GM13976 (cell line): ENCODE data around the gene NOS1AP.

Experiments
- DNase-seq: peaks from one replicate; pipeline ENCODE4 v3.0.0; 2012; ENCODE audit warnings: low spot score
- in situ Hi-C: fragments of 300-500 bp; cut with MboI; formaldehyde crosslinking; loops from one replicate; pipeline ENCODE4 v1.12.0; 2022; ENCODE audit warnings: low sequenced_read_pairs, mixed read lengths, inconsistent platforms; ENCODE audit not compliant: unreplicated experiment
- TF ChIP-seq, protein P1 (sequence below): IDR thresholded peaks from 2 replicates; pipeline ENCODE4 v1.5.1; 2012; ENCODE audit warnings: borderline replicate concordance, mild to moderate bottlenecking; ENCODE audit not compliant: insufficient read depth; ENCODE audit errors: extremely low read depth, missing control alignments, control extremely low read depth

The NOS1AP gene

DNA sequence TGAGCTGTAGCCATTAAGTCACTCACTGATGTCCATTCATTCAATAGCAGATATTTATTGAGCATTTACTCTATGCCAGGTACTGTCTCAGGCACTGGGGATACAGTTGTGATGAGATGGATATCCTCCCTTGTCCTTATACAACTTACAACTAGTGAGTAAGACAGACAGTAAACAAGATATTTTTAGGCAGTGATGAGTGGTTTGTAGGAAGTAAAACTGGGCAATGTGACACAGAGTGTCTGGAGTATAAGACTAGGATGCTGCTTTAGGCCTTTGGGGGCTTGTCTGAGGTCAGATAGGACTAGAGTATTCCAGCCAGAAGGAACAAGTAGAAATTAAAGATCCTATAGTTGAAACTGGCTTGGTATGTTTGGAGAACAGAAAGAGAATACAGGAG is 41.4 kb downstream of the NOS1AP start:
- in situ Hi-C loops, result no loop called here
- DNase-seq, result no peak
- TF ChIP-seq, protein P1, sequence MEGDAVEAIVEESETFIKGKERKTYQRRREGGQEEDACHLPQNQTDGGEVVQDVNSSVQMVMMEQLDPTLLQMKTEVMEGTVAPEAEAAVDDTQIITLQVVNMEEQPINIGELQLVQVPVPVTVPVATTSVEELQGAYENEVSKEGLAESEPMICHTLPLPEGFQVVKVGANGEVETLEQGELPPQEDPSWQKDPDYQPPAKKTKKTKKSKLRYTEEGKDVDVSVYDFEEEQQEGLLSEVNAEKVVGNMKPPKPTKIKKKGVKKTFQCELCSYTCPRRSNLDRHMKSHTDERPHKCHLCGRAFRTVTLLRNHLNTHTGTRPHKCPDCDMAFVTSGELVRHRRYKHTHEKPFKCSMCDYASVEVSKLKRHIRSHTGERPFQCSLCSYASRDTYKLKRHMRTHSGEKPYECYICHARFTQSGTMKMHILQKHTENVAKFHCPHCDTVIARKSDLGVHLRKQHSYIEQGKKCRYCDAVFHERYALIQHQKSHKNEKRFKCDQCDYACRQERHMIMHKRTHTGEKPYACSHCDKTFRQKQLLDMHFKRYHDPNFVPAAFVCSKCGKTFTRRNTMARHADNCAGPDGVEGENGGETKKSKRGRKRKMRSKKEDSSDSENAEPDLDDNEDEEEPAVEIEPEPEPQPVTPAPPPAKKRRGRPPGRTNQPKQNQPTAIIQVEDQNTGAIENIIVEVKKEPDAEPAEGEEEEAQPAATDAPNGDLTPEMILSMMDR, result no peak

DNA sequence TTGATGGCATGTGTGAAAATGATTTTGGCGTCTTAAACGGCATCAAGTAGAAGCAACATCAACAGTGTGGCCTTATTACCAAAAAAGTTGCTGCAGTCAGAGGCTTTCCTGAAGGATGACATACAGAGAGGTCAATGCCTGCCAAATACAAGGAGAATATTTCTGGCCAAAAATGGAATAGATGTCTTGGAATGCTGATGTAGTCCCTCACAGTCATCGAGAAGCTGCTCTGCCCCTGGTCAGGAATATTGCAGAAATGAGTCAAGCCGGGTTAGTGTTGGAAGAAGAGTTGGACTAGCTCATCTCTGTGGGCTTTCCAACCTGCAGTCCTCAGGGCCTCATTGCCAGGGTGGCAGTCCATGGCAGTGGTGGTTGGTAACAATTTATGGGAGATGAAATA is 42.1 kb downstream of the NOS1AP start:
- in situ Hi-C loops, result no loop called here

DNA sequence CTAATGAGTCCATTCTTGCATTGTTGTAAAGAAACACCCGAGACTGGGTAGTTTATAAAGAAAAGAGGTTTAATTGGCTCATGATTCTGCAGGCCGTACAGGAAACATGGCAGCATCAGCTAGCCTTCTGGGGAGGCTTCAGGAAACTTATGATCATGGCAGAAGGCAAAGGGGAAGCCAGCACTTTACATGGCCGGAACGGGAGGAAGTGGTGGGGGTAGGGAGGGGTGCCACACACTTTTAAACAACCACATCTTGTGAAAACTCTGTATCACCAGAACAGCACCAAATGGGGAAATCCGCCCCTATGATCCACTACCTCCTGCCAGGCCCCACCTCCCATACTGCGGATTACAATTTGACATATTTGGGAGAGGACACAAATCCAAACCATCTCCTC is 43.9 kb downstream of the NOS1AP start:
- no peak for DNase-seq
- in situ Hi-C loops, result no loop called here
- TF ChIP-seq, protein P1, result no peak

More for the DNA sequence above, 42.1 kb downstream of the NOS1AP start:
- no peak for DNase-seq
- TF ChIP-seq, protein P1, result no peak

DNA sequence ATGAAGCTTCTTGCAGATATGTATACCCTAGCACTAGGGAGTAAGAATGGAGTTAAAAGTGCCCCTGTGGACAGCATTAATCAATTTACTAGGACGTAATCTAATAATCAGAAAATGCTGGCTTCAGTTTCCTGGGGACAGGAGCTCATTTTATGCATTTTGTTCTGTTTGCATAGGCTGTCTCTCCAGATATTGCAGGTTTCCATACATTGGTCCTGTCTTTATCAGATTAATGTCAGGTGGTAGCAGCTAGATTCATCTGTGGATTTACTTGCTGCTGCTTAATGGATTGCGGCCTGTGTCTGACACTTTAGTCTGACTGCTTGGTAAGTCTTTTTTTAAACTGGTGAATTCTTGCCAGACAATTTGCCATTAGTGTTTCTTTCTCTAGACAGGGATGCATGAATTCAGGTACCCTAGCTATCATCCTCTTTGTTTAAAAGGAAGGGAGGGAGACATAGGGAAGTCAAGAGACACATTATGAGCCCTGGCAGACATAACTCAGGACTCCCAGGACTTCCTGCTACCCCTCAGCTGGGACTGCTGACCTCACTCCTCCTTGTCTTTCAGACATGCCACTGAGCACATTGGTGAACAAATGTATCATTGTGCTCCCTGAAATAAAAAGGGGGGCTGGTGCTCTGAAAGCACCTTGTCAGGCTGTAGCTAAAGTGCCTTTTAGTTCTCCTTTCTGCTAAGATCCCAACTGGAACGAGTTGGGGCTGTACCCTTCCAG is 47.7 kb downstream of the NOS1AP start:
- no peak for DNase-seq
- TF ChIP-seq, protein P1, result no peak
- in situ Hi-C loops, result no loop called here

DNA sequence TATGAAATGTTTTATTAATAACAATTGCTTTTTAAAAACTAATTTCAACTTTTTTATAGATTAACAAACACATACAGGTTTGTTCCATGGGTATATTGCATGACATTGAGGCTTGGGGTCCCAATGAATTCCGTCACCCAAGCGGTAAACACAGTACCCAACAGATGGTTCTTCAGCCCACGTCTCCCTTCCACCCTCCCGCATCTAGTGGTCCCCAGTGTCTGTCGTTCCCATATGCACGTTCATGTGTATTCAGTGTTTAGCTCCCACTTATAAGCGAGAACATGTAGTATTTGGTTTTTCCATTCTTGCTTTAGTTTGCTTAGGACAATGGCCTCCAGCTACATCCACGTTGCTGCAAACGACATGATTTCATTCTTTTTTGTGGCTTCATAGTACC is 48.6 kb downstream of the NOS1AP start:
- in situ Hi-C loops, result no loop called here
- TF ChIP-seq, protein P1, result no peak

DNA sequence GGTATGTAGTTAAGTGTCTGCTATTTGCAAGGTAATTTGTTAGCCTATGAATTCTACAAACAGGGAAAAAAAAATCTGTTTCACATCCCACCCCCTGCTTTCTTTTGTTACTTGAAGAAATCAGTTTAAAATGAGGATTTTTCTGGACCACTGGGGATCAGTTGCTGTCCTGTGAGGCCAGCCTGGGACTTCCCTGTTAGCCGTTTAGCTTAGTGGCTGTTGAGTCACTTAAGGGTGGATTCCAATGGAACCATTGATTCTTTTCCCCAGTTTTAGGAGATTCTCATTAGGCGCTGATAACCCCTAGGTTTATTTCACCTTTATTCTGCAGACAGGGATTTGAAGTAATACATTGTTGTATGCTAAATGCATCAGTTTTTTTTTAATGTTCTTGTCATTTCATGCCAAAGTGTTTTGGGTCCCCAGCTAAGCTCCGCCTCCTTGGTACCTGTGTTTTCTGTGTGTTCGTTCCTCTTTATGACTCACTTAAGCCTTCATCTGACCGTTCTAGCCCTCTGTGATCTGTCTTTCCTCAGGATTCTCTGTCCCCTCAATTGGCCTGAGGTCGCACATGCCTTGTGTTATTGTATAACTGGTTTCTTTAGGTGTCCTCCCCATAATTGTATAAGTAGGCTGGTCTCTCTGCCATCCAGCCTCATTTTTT is 59.3 kb downstream of the NOS1AP start:
- in situ Hi-C loops, result no loop called here
- no peak for DNase-seq
- TF ChIP-seq, protein P1, result no peak

More for the DNA sequence above, 48.6 kb downstream of the NOS1AP start:
- DNase-seq, result no peak

DNA sequence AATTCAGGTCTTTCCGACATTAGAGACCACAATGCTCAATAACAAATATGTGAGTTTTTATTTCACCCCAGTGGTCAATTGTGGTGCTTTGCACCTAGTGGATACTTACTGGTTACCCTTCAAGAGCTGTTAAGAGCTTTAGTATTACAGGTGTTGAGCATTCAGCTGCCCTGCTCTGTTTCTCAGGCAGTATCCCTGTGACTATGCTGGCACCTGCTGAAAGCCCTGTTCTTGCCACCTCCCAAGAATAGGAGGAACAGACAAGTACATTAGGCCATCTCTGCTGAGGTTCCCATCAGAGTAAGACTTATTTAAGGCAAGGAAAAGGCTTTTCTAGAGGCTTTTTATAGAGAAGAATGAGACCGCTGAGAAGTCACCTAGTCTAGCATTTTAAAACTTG is 60.8 kb downstream of the NOS1AP start:
- in situ Hi-C loops, result no loop called here
- TF ChIP-seq, protein P1, result no peak
- no peak for DNase-seq
